Body of pancreas (tissue), 4 donors: Measurements from ENCODE around the gene NSUN6.

Experiments used
- CTCF ChIP-seq, 7 experiments: fragments of 450-650 bp in 4 of 7; fragments of 200-600 bp in 3 of 7; sonication (generic) in 3 of 7; IDR thresholded peaks; one replicate each; pipeline ENCODE4 v1.5.1; 2016 to 2019; ENCODE audit warnings: antibody characterized with exemption in 7 of 7
- POLR2A ChIP-seq, 3 donors: fragments of 450-650 bp; IDR thresholded peaks; one replicate each; pipeline ENCODE4 v1.6.1; 2016; ENCODE audit warnings: antibody characterized with exemption in 3 of 3, mild to moderate bottlenecking in 2 of 3

GRCh38 chr10:18610517-18610916, 40.9 kb downstream of the NSUN6 start:
- TF ChIP-seq CTCF (IDR thresholded peaks at IDR 0.05) (no peak), POLR2A (IDR thresholded peaks at IDR 0.05) (no peak)
